BE2C (cell line): ENCODE data around the gene SYVN1.
A peak's percentile ranks its signal among the peaks of the same experiment; 100 is the strongest.

ENCODE experiments used
- DNase-seq: peaks from one replicate; pipeline ENCODE4 v3.0.0-alpha.2; 2020
- H3K27me3 ChIP-seq: fragments of 250-450 bp; sonication (Bioruptor Pico); 2 replicates; pipeline ENCODE4 v1.5.1; 2020; ENCODE audit warnings: mild to moderate bottlenecking
- H3K36me3 ChIP-seq: fragments of 250-450 bp; sonication (Bioruptor Pico); 2 replicates; pipeline ENCODE4 v1.5.1; 2020; ENCODE audit warnings: mild to moderate bottlenecking
- H3K4me1 ChIP-seq: fragments of 250-450 bp; sonication (Bioruptor Pico); 2 replicates; pipeline ENCODE4 v1.5.1; 2020
- H3K4me3 ChIP-seq: 2 replicates; pipeline ENCODE4 v1.5.1; 2011; ENCODE audit warnings: low read depth, low read length
- H3K9me3 ChIP-seq: fragments of 250-450 bp; sonication (Bioruptor Pico); 2 replicates; pipeline ENCODE4 v1.5.1; 2020
- TF ChIP-seq, protein P1 (sequence below): IDR thresholded peaks from 2 replicates; pipeline ENCODE4 v1.5.1; 2012; ENCODE audit warnings: mild to moderate bottlenecking, low read depth, low read length

The SYVN1 gene

GRCh38 chr11:65078786-65079342, 55.5 kb downstream of the SYVN1 start:
- TF ChIP-seq, protein P1, sequence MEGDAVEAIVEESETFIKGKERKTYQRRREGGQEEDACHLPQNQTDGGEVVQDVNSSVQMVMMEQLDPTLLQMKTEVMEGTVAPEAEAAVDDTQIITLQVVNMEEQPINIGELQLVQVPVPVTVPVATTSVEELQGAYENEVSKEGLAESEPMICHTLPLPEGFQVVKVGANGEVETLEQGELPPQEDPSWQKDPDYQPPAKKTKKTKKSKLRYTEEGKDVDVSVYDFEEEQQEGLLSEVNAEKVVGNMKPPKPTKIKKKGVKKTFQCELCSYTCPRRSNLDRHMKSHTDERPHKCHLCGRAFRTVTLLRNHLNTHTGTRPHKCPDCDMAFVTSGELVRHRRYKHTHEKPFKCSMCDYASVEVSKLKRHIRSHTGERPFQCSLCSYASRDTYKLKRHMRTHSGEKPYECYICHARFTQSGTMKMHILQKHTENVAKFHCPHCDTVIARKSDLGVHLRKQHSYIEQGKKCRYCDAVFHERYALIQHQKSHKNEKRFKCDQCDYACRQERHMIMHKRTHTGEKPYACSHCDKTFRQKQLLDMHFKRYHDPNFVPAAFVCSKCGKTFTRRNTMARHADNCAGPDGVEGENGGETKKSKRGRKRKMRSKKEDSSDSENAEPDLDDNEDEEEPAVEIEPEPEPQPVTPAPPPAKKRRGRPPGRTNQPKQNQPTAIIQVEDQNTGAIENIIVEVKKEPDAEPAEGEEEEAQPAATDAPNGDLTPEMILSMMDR: no peak
- no peaks in the 10 kb centered on the region for H3K27me3 ChIP-seq
- H3K9me3 ChIP-seq: no peaks in the 10 kb centered on the region
- no peak overlapping the region for H3K4me3 ChIP-seq
- no peaks in the 10 kb centered on the region for H3K4me1 ChIP-seq
- peaks cover 3% of the 10 kb centered on the region; the same call in 1 of the 2 replicates for H3K36me3 ChIP-seq
- DNase-seq: no peak

- Histone ChIP-seq H3K27me3 (no peaks in the 10 kb centered on the region), H3K4me3 (no peak overlapping the region), H3K4me1 (no peaks in the 10 kb centered on the region), H3K9me3 (no peaks in the 10 kb centered on the region), H3K36me3 (peaks cover 3% of the 10 kb centered on the region; the same call in 1 of the 2 replicates)
- peak; percentile 54 for DNase-seq
- TF ChIP-seq, protein P1: peak; percentile 61
Measured at GRCh38 chr11:65078151-65078550, 56.2 kb downstream of the SYVN1 start.

DNA sequence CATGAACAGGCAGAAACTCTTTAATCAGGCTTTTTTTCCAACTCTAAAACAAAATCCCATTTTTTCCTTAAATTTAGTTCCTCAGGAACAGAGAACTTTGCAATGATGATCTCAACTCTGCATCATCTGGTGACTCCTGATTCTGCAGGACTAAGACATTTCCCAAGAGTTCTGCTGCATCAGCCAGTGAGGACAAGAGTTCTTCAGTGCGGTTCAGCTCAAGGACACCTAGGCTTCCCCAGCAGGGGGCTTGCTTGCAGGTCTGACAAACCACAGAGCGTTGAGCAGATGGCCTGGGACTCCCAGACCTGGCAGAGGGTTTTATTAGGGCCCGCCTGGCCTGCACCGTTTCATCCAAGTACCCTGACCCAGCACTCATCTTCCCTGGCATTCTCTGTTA, 56.9 kb downstream of the SYVN1 start:
- no peaks in the 10 kb centered on the region for H3K27me3 ChIP-seq
- no peaks in the 10 kb centered on the region for H3K9me3 ChIP-seq

More for the DNA sequence above, 56.9 kb downstream of the SYVN1 start:
- TF ChIP-seq, protein P1: no peak
- H3K4me1 ChIP-seq: no peaks in the 10 kb centered on the region
- H3K4me3 ChIP-seq: no peak overlapping the region
- H3K36me3 ChIP-seq: peaks cover 3% of the 10 kb centered on the region; the same call in 1 of the 2 replicates
- DNase-seq: no peak
